GM12878 (cell line): Measurements from ENCODE around the gene PARP16. TPM values are rescaled to one million over a fixed set of nuclear protein-coding genes. Genes with fewer than 3 reads are reported as not detected.

Experiments
- ATAC-seq: fragments of 200-7000 bp; cut with Tn5 transposase; 3 replicates; pipeline ENCODE4 v1.9.1; 2020; ENCODE audit warnings: mild to moderate bottlenecking, moderate library complexity
- BruUV-seq: library from RNA; stranded (reverse); fragments of 400-500 nt; replicated peaks from 2 replicates; lab custom pipeline; 2021; lab: Mats Ljungman, UMichigan
- CTCF ChIA-PET: fragments of 300-600 bp; sonication (Branson Sonifier 250); formaldehyde crosslinking; extraction: SDS; loops from one replicate; lab custom pipeline; 2021; ENCODE audit warnings: inconsistent platforms; lab: Yijun Ruan, JAX
- POLR2A ChIA-PET: fragments of 350-600 bp; formaldehyde crosslinking; extraction: SDS; loops from one replicate; lab custom pipeline; 2021; ENCODE audit warnings: inconsistent platforms; lab: Charles Lee
- RAD21 ChIA-PET: fragments of 300-600 bp; sonication (Branson Sonifier 250); formaldehyde crosslinking; loops from one replicate; lab custom pipeline; 2023; ENCODE audit warnings: antibody characterized with exemption; ENCODE audit not compliant: unreplicated experiment; lab: Charles Lee
- SMC1A ChIA-PET: fragments of 300-600 bp; sonication (Branson Sonifier 250); formaldehyde crosslinking; loops from one replicate; lab custom pipeline; 2023; ENCODE audit not compliant: unreplicated experiment, uncharacterized antibody; lab: Charles Lee
- DNase-seq: peaks from one replicate; pipeline ENCODE4 v3.0.0-alpha.2; 2011; ENCODE audit warnings: low read depth, low spot score
- FAIRE-seq: peaks from 3 replicates; lab custom pipeline; 2011; peaks lifted over from hg19 to GRCh38; lab: Jason Lieb, UNC
- H2AFZ ChIP-seq: 2 replicates; pipeline ENCODE4 v1.6.0; 2011; ENCODE audit warnings: low read depth, low read length, control low read depth; ENCODE audit not compliant: control insufficient read depth
- H3K27ac ChIP-seq: 2 replicates; pipeline ENCODE4 v1.5.1; 2011; ENCODE audit warnings: control low read depth; ENCODE audit not compliant: control insufficient read depth, insufficient read depth
- H3K27me3 ChIP-seq, 2 experiments: replicated peaks in 1 of 2; 2 replicates each; pipeline versions ENCODE4 v1.6.0 to v1.6.1; 2011; ENCODE audit warnings: low read length in 1 of 2; ENCODE audit not compliant: control insufficient read depth in 2 of 2, insufficient read depth in 2 of 2
- H3K36me3 ChIP-seq, 2 experiments: 2 replicates each; pipeline ENCODE4 v1.5.1; 2011; ENCODE audit warnings: low read length in 1 of 2; ENCODE audit not compliant: control insufficient read depth in 2 of 2, insufficient read depth in 2 of 2
- H3K4me1 ChIP-seq: 2 replicates; pipeline ENCODE4 v1.6.1; 2011; ENCODE audit warnings: mild to moderate bottlenecking, low read length, moderate library complexity, mixed read lengths; ENCODE audit not compliant: control insufficient read depth, insufficient read depth
- H3K4me2 ChIP-seq: 2 replicates; pipeline ENCODE4 v1.6.0; 2011; ENCODE audit warnings: control low read depth; ENCODE audit not compliant: control insufficient read depth, insufficient read depth
- H3K4me3 ChIP-seq: fragments of 200-600 bp; sonication (generic); 2 replicates; pipeline ENCODE4 v1.5.1; 2016
- H3K79me2 ChIP-seq: 2 replicates; pipeline ENCODE4 v1.6.0; 2011; ENCODE audit warnings: low read length; ENCODE audit not compliant: control insufficient read depth, insufficient read depth
- H3K9ac ChIP-seq: 2 replicates; pipeline ENCODE4 v1.8.0; 2011; ENCODE audit warnings: low read length, control low read depth, mixed read lengths; ENCODE audit not compliant: control insufficient read depth, insufficient read depth
- H3K9me3 ChIP-seq: replicated peaks from 3 replicates; pipeline ENCODE4 v1.5.1; 2011; ENCODE audit warnings: mild to moderate bottlenecking, low read length; ENCODE audit not compliant: control insufficient read depth, insufficient read depth
- H4K20me1 ChIP-seq: 2 replicates; pipeline ENCODE4 v1.6.0; 2011; ENCODE audit not compliant: control insufficient read depth, insufficient read depth
- ATF3 ChIP-seq: IDR thresholded peaks from 2 replicates; pipeline ENCODE4 v1.6.1; 2011; ENCODE audit warnings: low read depth, mild to moderate bottlenecking, low read length, moderate library complexity, borderline replicate concordance; ENCODE audit errors: extremely low read depth
- CEBPZ ChIP-seq: fragments of 150-350 bp; IDR thresholded peaks from 2 replicates; pipeline ENCODE4 v1.6.1; 2016; ENCODE audit warnings: low read depth, low read length
- EP300 ChIP-seq, 2 experiments: fragments of 150-350 bp in 1 of 2; IDR thresholded peaks; 2 replicates each; pipeline ENCODE4 v1.6.1; 2011 to 2012; ENCODE audit warnings: low read depth in 2 of 2, low read length in 2 of 2, borderline replicate concordance in 1 of 2, improper control_type of control experiment in 1 of 2, inconsistent platforms in 1 of 2; ENCODE audit not compliant: control insufficient read depth in 1 of 2
- MEF2A ChIP-seq: IDR thresholded peaks from 2 replicates; pipeline ENCODE4 v1.6.1; 2011; ENCODE audit warnings: low read depth, mild to moderate bottlenecking, low read length, moderate library complexity; ENCODE audit not compliant: insufficient read depth
- NBN ChIP-seq: fragments of 450-650 bp; IDR thresholded peaks from 2 replicates; pipeline ENCODE4 v1.6.1; 2016
- NR2C1 ChIP-seq: fragments of 450-650 bp; IDR thresholded peaks from 2 replicates; pipeline ENCODE4 v1.6.1; 2017; ENCODE audit warnings: antibody characterized with exemption, mild to moderate bottlenecking, moderate library complexity
- RCOR1 ChIP-seq: conservative IDR thresholded peaks from 2 replicates; pipeline ENCODE4 v1.6.1; 2012; ENCODE audit warnings: low read depth, low read length, improper control_type of control experiment
- WGBS: methylation state at CpG from one replicate; pipeline ENCODE4 v1.1.6; 2016; ENCODE audit warnings: low lambda C conversion rate; ENCODE audit not compliant: insufficient replicate concordance, insufficient coverage; ENCODE audit errors: missing lambda C conversion rate; 5-methylcytosine and 5-hydroxymethylcytosine counted together
- in situ Hi-C: fragments of 300-500 bp; cut with MboI; formaldehyde crosslinking; loops from 9 replicates; pipeline ENCODE4 v1.14.3; 2018; ENCODE audit warnings: mixed read lengths
- intact Hi-C: fragments of 100-400 bp; cut with micrococcal nuclease; formaldehyde crosslinking; loops from one replicate; pipeline ENCODE4 v1.14.2; 2022; ENCODE audit not compliant: unreplicated experiment
- polyA plus RNA-seq, 11 experiments: library from polyadenylated mRNA; depleted of rRNA in 4 of 11; unstranded in 6 of 11; stranded (reverse) in 5 of 11; fragments of >200 nt; fragmentation: Nextera tagmentation in 4 of 11; fragmentation: Illumina TruSeq in 1 of 11; extraction: Ambion mirVana in 4 of 11; extraction: Trizol in 1 of 11; gene quantifications; 1 replicate in 1 of 11; 2 replicates in 10 of 11; pipeline versions ENCODE4 v1.2.1 to v1.2.3, GENCODE V29; 2011 to 2016; ENCODE audit warnings: inconsistent platforms in 2 of 11, missing spikeins in 2 of 11, low read depth in 1 of 11
- total RNA-seq, 4 experiments: library from RNA; depleted of rRNA in 3 of 4; stranded (reverse); fragments of >200 nt in 3 of 4; fragmentation: Illumina TruSeq in 1 of 4; extraction: Trizol in 1 of 4; gene quantifications; 2 replicates each; pipeline versions ENCODE4 v1.2.1 to v1.2.3, GENCODE V29; 2013 to 2021

The PARP16 gene
- total and polyA plus RNA-seq, 10 of the 15 experiments (the other 5 are each of a cell fraction or from before 2014, with no cell fraction given) = 4.9 to 15.7 (median 9.9) TPM

GRCh38 chr15:65306551-65306950 lies 19.9 kb upstream of the PARP16 start:
- no peaks in the 10 kb centered on the region for H3K79me2 ChIP-seq
- TF ChIP-seq NR2C1 = no peak
- TF ChIP-seq, all 136 proteins: peak for 0
- Histone ChIP-seq H3K36me3 (no peaks in the 10 kb centered on the region), H3K9ac (no peak overlapping the region), H3K4me2 (no peak overlapping the region), H3K27me3 (no peaks in the 10 kb centered on the region), H3K9me3 (no peaks in the 10 kb centered on the region; the same call in 2 of the 3 replicates), H2AFZ (no peak overlapping the region), H3K4me3 (no peak overlapping the region), H3K27ac (no peak overlapping the region), H3K4me1 (peaks cover 7% of the 10 kb centered on the region), H4K20me1 (no peaks in the 10 kb centered on the region)
- ChIA-PET POLR2A (interaction anchor here (0.6 to 0.9 kb wide), 4 partner anchors 9 to 210 kb away, joined by 3 to 8 read pairs (median 4); no protein-coding TSS in a partner anchor), SMC1A (interaction anchor here (2.0 kb wide), 1 partner anchor 79 kb away, joined by 8 read pairs; no protein-coding TSS in a partner anchor), RAD21 (no interaction called here), CTCF (interaction anchor here (0.6 to 1.1 kb wide), 3 partner anchors 94 to 227 kb away, joined by 3 to 5 read pairs (median 3); no protein-coding TSS in a partner anchor)
- no TSS peak for BruUV-seq
- DNase-seq (no peak), FAIRE-seq (no peak), ATAC-seq (no peak)
- in situ Hi-C loops (no loop called here), intact Hi-C loops (no loop called here)

GRCh38 chr15:65305776-65306175 lies 19.1 kb upstream of the PARP16 start:
- ATAC-seq (no peak), DNase-seq (no peak), FAIRE-seq (no peak)
- Histone ChIP-seq H2AFZ (no peak overlapping the region), H3K79me2 (no peaks in the 10 kb centered on the region), H3K27me3 (no peaks in the 10 kb centered on the region), H3K4me3 (no peak overlapping the region), H3K36me3 (no peaks in the 10 kb centered on the region), H4K20me1 (no peaks in the 10 kb centered on the region), H3K9ac (no peak overlapping the region), H3K4me2 (no peak overlapping the region), H3K9me3 (no peaks in the 10 kb centered on the region; the same call in 2 of the 3 replicates), H3K4me1 (peaks cover 7% of the 10 kb centered on the region), H3K27ac (no peak overlapping the region)
- intact Hi-C loops = loop anchor here (2.0 kb wide), 1 partner anchor 117 kb away; no protein-coding TSS in a partner anchor
- ChIA-PET POLR2A (interaction anchor here (0.6 to 0.9 kb wide), 9 partner anchors 8 to 814 kb away, joined by 3 to 8 read pairs (median 4); no protein-coding TSS in a partner anchor), SMC1A (interaction anchor here (0.6 to 2.0 kb wide), 4 partner anchors 18 to 448 kb away, joined by 3 to 8 read pairs (median 3); no protein-coding TSS in a partner anchor), CTCF (interaction anchor here (0.6 to 1.1 kb wide), 2 partner anchors 94 to 1313 kb away, joined by 3 to 5 read pairs; no protein-coding TSS in a partner anchor), RAD21 (interaction anchor here (1.5 to 1.9 kb wide), 2 partner anchors 13 to 20 kb away, joined by 5 to 18 read pairs; partner anchors contain the start of gene PARP16)
- BruUV-seq = no TSS peak
- WGBS = 67% methylated on average over 2 of the region's 3 CpGs
- in situ Hi-C loops = no loop called here
- TF ChIP-seq NR2C1 (no peak), MEF2A (no peak), RCOR1 (no peak), CEBPZ (no peak), EP300 (IDR thresholded peaks at IDR 0.05; ENCODE audit: borderline replicate concordance in 1 of 2, control insufficient read depth in 1 of 2, low read depth in 2 of 2, low read length in 2 of 2) (no peak), NBN (no peak), ATF3 (no peak)
